Measurements from ENCODE around the gene CERK.
"Not testable (repeated sequence)": the region's sequence is repeated elsewhere in the genome, so short reads cannot be mapped to it uniquely, and the experiment has no call there.

The CERK gene

GRCh38 chr22:46636221-46637002, 101.6 kb downstream of the CERK start:
- no peak for DNase-seq (ENCODE audit: low spot score)
- no peak for TF ChIP-seq CTCF (IDR thresholded peaks at IDR 0.05; ENCODE audit: extremely low read depth, missing control alignments)

- TF ChIP-seq CTCF (IDR thresholded peaks at IDR 0.05; ENCODE audit: extremely low read depth, missing control alignments): no peak
- DNase-seq (ENCODE audit: low spot score): no peak
Observed at GRCh38 chr22:46635756-46636155, 102.3 kb downstream of the CERK start.

- DNase-seq (ENCODE audit: low spot score): not testable (repeated sequence)
Observed at GRCh38 chr22:46634973-46635685, 102.9 kb downstream of the CERK start.

All from GM20000 (cell line).